GM21515 (cell line): ENCODE results near the gene ORM1.
"Not testable (repeated sequence)": the region's sequence is repeated elsewhere in the genome, so short reads cannot be mapped to it uniquely, and the experiment has no call there.

Source experiments
- ATAC-seq: cut with Tn5 transposase; IDR thresholded peaks from one replicate; pipeline ENCODE4 v1.9.1; 2021; ENCODE audit not compliant: unreplicated experiment

Gene ORM1

GRCh38 chr9:114322160-114322818 lies 609 bp upstream of the ORM1 start:
- not testable (repeated sequence) for ATAC-seq

- not testable (repeated sequence) for ATAC-seq
Measured at GRCh38 chr9:114323849-114324248, 951 bp downstream of the ORM1 start.

- no peak for ATAC-seq
Measured at GRCh38 chr9:114324492-114324891, 1.6 kb downstream of the ORM1 start.

- ATAC-seq = not testable (repeated sequence)
Measured at GRCh38 chr9:114324965-114325364, 2.1 kb downstream of the ORM1 start.

GRCh38 chr9:114325684-114326254 lies 2.9 kb downstream of the ORM1 start:
- not testable (repeated sequence) for ATAC-seq

- no peak for ATAC-seq
Measured at GRCh38 chr9:114327749-114328148, 4.9 kb downstream of the ORM1 start.

- ATAC-seq = not testable (repeated sequence)
Measured at GRCh38 chr9:114328357-114328820, 5.5 kb downstream of the ORM1 start.

GRCh38 chr9:114328937-114329624 lies 6.2 kb downstream of the ORM1 start:
- not testable (repeated sequence) for ATAC-seq

GRCh38 chr9:114329625-114330022 lies 6.7 kb downstream of the ORM1 start, which contains the start of gene ORM2:
Gene ORM2, plus strand, starts transcription at chr9:114329869. Its CDS starts 36 bp downstream, at chr9:114329905.
- ATAC-seq = not testable (repeated sequence)

GRCh38 chr9:114330636-114331035 lies 7.7 kb downstream of the ORM1 start:
- no peak for ATAC-seq

GRCh38 chr9:114331229-114332195 lies 8.6 kb downstream of the ORM1 start:
- not testable (repeated sequence) for ATAC-seq

- not testable (repeated sequence) for ATAC-seq
Measured at GRCh38 chr9:114332474-114333040, 9.7 kb downstream of the ORM1 start.

GRCh38 chr9:114333718-114334117 lies 10.8 kb downstream of the ORM1 start:
- ATAC-seq = not testable (repeated sequence)

- no peak for ATAC-seq
Measured at GRCh38 chr9:114334490-114334889, 11.6 kb downstream of the ORM1 start.

- ATAC-seq = no peak
Measured at GRCh38 chr9:114335745-114336144, 12.8 kb downstream of the ORM1 start.

GRCh38 chr9:114336157-114336556 lies 13.3 kb downstream of the ORM1 start:
- ATAC-seq = no peak

- ATAC-seq = no peak
Measured at GRCh38 chr9:114336699-114337395, 13.9 kb downstream of the ORM1 start.

- ATAC-seq = no peak
Measured at GRCh38 chr9:114338187-114338586, 15.3 kb downstream of the ORM1 start.

- peak; percentile 60 for ATAC-seq
Measured at GRCh38 chr9:114339130-114339908, 16.4 kb downstream of the ORM1 start.
